NK-92 treated with Interleukin-12 subunit alpha and Interleukin-12 subunit beta, amount 100 ng/mL, for 24 hours (cell line): ENCODE measurements around the gene CRABP1.

Experiments used
- DNase-seq: peaks from one replicate; lab custom pipeline; 2025; lab: John Stamatoyannopoulos, UW

CRABP1 gene

GRCh38 chr15:78317145-78317836, 22.9 kb upstream of the CRABP1 start:
- no peak for DNase-seq

- DNase-seq = no peak
These were observed 20.6 kb upstream of the CRABP1 start for GRCh38 chr15:78319588-78319987.

GRCh38 chr15:78320183-78320582, 20.0 kb upstream of the CRABP1 start:
- DNase-seq = no peak

GRCh38 chr15:78321041-78321570, 19.0 kb upstream of the CRABP1 start:
- no peak for DNase-seq

GRCh38 chr15:78321786-78322185, 18.4 kb upstream of the CRABP1 start:
- DNase-seq = no peak

GRCh38 chr15:78322243-78322642, 17.9 kb upstream of the CRABP1 start:
- no peak for DNase-seq

GRCh38 chr15:78322724-78323521, 17.2 kb upstream of the CRABP1 start:
- no peak for DNase-seq

- no peak for DNase-seq
These were observed 16.5 kb upstream of the CRABP1 start for GRCh38 chr15:78323693-78324092.

GRCh38 chr15:78324144-78324543, 16.0 kb upstream of the CRABP1 start:
- DNase-seq = no peak

- DNase-seq = no peak
These were observed 14.9 kb upstream of the CRABP1 start for GRCh38 chr15:78325092-78325843.

- DNase-seq = no peak
These were observed 12.7 kb upstream of the CRABP1 start for GRCh38 chr15:78327466-78327865.

GRCh38 chr15:78329625-78330024, 10.5 kb upstream of the CRABP1 start:
- DNase-seq = no peak

GRCh38 chr15:78334845-78335244, 5.3 kb upstream of the CRABP1 start:
- no peak for DNase-seq

- DNase-seq = no peak
These were observed 4.2 kb upstream of the CRABP1 start for GRCh38 chr15:78335985-78336384.

GRCh38 chr15:78338781-78339180, 1.4 kb upstream of the CRABP1 start:
- DNase-seq = no peak

- DNase-seq = no peak
These were observed 594 bp upstream of the CRABP1 start for GRCh38 chr15:78339559-78339958.

GRCh38 chr15:78341057-78341987, 1.2 kb downstream of the CRABP1 start:
- no peak for DNase-seq

GRCh38 chr15:78342021-78342420, 1.9 kb downstream of the CRABP1 start:
- no peak for DNase-seq

GRCh38 chr15:78343276-78344060, 3.3 kb downstream of the CRABP1 start:
- DNase-seq = no peak

- DNase-seq = no peak
These were observed 5.4 kb downstream of the CRABP1 start for GRCh38 chr15:78345396-78346125.
